ENCODE data around the gene PADI3.
"Not testable (repeated sequence)": the region's sequence is repeated elsewhere in the genome, so short reads cannot be mapped to it uniquely, and the experiment has no call there.

PADI3 gene

GRCh38 chr1:17215545-17215890, 33.4 kb upstream of the PADI3 start:
- DNase-seq = no peak

DNA sequence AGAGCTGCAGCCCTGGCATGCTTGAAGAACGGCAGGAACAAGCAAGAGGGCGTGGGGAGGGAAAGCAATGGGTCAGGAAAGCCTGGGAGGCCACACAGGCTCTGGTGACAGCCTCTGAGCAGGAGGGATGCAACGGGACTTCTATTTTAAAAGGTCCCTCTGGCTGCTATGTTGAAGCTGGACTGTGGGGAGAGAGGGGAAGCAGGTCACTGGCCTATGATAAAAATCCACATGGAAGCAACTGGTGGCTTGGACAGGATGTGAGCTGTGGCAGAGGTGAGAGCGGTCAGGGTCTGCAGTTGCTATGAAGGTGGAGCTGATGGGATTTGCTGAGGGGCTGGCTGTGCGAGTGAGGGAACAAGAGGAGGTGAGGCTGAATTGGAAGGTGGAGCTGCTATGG, 32.8 kb upstream of the PADI3 start:
- no peak for DNase-seq

- no peak for DNase-seq
Measured at GRCh38 chr1:17217607-17218006, 31.3 kb upstream of the PADI3 start.

- no peak for DNase-seq
Measured at GRCh38 chr1:17218939-17219338, 30.0 kb upstream of the PADI3 start.

GRCh38 chr1:17220287-17220686, 28.6 kb upstream of the PADI3 start:
- DNase-seq = no peak

DNA sequence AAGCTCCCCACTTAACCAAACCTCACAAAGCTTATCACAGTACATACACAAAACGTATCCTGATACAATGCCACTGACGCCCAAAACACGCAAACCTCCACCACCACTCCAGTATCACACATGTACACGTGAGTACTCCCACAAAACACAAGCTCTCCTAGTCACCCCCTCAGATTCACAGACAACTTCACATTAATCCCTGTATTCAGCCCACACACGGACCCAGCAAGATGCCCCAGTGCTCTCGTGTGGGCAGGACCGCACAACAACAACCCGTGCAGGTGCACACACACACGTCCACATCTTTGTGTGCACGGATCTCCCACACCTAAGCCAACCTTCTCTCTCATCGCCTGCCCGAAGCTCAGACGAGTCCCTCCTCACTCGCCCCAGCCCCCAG, 26.3 kb upstream of the PADI3 start:
- DNase-seq = no peak

DNA sequence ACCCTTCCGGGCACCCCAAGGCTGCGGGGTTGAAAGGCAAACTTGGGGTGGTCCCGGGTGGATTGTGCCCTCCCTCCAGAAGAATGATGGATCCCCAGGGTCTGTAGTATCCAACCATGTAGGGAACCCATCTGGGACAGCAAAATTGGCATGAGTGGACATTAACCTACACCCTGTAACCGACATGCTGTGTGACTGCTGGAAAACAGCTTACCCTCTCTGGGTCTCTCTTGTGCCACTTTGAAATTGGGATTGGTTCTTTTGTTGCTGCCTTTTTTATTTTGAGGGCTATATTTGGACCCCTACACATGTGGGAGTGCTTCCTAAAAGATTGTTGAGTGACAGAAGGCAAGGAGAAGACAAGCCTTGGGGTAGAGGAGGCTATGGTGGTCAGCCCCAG, 24.5 kb upstream of the PADI3 start:
- no peak for DNase-seq

- no peak for DNase-seq
Measured at GRCh38 chr1:17225140-17225539, 23.8 kb upstream of the PADI3 start.

- DNase-seq = no peak
Measured at GRCh38 chr1:17227358-17227915, 21.5 kb upstream of the PADI3 start.

DNA sequence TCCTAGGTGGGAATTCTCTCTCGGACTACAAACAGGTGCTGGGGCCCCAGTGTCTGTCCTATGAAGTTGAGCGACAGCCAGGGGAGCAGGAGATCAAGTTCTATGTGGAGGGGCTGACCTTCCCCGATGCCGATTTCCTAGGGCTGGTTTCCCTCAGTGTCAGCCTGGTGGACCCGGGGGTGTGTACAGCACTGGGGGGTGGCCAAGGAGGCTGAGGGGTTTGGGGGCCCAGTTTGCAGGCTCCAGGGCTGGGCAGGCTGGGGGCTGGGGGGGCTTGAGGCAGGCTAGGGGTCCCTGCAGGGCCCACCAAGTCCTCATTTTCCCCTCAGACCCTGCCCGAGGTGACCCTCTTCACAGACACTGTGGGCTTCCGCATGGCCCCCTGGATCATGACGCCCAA, 20.3 kb upstream of the PADI3 start:
- DNase-seq = no peak

DNA sequence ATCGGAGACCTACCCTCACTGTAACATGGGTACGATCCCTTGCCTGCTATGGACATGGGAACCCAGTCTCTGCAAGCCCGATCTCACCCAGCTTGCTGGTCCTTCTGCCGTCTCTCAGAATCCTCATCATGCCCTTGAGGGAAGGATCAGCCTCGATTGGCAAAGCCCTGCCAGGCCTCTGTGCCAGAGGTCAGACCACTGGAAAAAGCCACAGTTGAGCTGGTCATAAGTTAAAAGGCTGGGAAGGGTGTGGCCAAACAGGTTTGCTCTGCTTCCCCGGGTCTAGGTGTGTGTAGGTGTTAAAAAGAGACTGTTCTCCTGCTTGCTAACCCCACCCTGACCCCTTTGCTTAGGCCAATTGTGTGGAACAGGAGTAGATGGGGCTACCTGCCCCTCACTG, 19.5 kb upstream of the PADI3 start:
- DNase-seq = no peak

DNA sequence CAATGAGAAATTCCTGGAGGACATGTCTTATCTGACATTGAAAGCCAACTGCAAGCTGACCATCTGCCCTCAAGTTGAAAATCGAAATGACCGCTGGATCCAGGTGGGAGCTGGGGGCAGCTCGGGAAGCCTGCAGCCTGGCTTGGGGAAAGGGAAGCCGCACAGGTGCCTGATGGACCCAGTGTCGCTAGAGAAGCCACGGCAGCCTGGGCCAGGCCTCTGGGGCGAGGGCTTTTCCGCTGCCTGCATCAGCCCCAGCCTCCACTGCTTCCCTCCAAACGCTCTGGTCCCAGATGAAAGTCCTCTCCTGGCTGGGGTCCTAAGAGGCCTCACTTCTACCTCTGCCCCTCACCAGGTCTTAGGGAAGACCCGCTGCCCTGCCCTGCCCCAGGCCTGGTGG, 18.8 kb upstream of the PADI3 start:
- no peak for DNase-seq

DNA sequence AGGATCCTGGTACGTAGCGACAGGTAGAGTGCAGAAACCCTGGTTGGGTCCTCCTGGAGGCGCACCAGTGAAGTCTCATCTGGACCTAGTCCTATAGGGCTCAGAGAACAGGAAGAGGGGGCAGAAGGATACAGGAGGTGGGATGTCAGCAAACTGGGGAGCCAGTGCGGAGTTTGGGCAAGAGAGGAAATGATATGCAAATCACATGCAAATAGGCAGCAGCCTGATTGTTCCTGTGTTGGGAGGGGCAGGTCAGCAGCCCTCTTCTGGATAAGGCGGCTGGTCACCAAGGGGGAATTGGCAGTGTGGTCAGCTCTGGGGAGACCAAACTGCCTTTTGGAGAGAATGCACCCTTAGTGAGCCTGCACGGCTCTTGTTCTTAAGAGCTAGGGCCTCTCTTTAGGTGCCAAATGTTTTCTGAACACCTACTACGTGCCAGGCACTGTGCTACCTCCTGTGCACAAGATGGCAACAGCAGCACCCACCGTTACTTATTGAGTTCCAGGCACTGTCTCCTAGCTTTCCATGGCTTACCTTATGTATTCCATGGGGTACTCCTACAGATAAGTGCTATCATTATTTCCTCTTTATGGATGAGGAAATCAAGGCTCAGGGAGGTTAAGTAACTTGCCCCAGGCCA, 18.1 kb upstream of the PADI3 start:
- DNase-seq = no peak

GRCh38 chr1:17232759-17233661, 15.9 kb upstream of the PADI3 start:
- no peak for DNase-seq

- no peak for DNase-seq
Measured at GRCh38 chr1:17233675-17234320, 15.1 kb upstream of the PADI3 start.

GRCh38 chr1:17234405-17234804, 14.5 kb upstream of the PADI3 start:
- no peak for DNase-seq

DNA sequence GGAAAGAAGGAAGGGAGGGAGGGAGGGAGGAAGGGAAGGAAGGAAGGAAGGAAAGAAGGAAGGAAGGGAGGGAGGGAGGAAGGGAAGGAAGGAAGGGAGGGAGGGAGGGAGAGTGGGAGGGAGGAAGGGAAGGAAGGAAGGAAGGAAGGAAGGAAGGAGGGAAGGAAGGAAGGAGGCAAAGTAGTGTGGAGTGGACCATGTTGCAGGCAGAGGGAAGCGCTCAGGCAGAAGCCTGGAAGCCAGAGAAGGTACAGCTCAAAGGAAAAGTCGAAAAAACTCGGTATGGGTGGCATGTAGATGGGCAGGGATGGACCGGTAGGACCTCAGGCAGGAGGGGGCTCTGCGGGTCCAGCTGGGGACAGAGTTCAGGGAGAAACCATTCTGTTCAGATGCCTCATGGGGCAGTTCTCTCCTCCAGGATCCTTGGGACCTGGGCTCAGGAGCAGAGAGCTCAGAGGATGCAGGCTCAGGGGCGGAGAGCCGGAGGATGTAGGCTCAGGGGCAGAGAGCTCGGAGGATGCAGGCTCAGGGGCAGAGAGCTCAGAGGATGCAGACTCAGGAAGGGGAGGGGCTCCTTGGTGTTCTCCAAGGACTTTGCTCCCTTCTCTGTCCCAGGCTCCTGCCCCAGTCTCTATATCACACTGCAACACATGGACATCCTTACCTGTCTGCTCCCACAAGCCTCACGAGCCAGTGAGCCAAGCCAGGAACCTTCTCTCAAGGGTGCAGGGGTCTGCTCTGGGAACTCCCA, 13.6 kb upstream of the PADI3 start:
- DNase-seq = no peak

- peak; percentile 95 for DNase-seq
Measured at GRCh38 chr1:17236779-17237560, 11.9 kb upstream of the PADI3 start.

DNA sequence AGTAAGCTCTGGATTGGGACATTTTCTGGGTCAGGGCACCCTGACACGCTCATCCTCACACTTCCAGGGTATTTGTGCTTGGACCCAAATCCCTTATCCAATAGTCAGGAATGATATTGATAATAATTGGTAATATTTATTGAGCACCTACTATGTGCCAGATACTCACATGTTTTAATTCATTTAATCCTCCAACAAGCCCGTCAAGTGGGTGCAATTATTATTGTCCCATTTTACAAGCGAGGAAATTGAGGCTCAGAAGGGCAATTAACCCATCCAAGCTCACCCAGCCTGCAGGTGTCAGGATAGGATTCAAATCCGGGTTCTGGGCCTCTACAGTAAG, 11.4 kb upstream of the PADI3 start:
- no peak for DNase-seq

GRCh38 chr1:17239420-17239819, 9.5 kb upstream of the PADI3 start:
- DNase-seq = peak in 1 of 2 donors; percentile 20

DNA sequence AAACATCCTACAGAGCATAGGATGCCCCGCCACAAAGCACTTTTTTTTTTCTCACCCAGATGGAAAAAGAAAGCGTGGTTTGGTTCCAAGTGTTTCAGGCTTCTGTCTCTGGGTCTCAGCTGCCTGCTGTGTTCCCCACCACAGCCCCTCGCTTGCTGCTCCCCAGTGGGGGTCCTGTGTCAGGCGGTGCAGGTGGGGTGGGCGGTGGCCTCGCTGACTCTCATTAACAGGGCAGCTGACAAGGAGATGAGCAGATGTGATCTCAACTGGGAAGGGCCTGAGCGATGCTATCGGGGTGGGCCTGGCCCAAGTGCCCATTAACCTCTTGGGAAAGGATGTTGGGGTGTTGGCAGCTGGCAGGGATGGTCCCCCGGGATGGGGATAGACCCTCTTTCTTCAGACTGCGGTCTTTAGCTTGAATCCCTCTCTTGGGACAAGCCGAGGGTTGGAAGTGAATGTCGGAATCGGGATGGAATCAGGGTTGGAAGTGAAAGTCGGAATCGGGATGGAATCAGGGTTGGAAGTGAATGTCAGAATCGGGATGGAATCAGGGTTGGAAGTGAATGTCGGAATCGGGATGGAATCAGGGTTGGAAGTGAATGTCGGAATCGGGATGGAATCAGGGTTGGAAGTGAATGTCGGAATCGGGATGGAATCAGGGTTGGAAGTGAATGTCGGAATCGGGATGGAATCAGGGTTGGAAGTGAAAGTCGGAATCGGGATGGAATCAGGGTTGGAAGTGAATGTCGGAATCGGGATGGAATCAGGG, 7.7 kb upstream of the PADI3 start:
- DNase-seq = not testable (repeated sequence)

DNA sequence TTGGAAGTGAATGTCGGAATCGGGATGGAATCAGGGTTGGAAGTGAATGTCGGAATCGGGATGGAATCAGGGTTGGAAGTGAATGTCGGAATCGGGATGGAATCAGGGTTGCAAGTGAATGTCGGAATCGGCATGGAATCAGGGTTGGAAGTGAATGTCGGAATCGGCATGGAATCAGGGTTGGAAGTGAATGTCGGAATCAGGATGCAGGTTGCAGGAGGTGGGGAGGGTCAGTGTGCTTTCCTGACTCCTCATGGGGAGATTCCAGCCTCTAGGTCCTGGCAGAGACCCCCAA, 7.2 kb upstream of the PADI3 start:
- not testable (repeated sequence) for DNase-seq
